Neural crest cell (in vitro differentiated cells): ENCODE data around the gene UBE2G1. TPM values are rescaled to one million over a fixed set of nuclear protein-coding genes. Genes with fewer than 3 reads are reported as not detected.

ENCODE experiments used
- DNase-seq: peaks from one replicate; pipeline ENCODE4 v3.0.0; 2021; ENCODE audit warnings: low read depth, mixed read lengths, low spot score
- H3K27ac Mint-ChIP-seq: one replicate; pipeline ENCODE4 v1.8.0; 2021; ENCODE audit warnings: mild to moderate bottlenecking, mixed read lengths; ENCODE audit not compliant: unreplicated experiment
- H3K27me3 Mint-ChIP-seq: 2 replicates; pipeline ENCODE4 v1.8.0; 2021; ENCODE audit warnings: low read depth, mild to moderate bottlenecking, mixed read lengths
- H3K36me3 Mint-ChIP-seq: 2 replicates; pipeline ENCODE4 v1.8.0; 2021; ENCODE audit warnings: low read depth, mild to moderate bottlenecking, mixed read lengths
- H3K4me1 Mint-ChIP-seq: 2 replicates; pipeline ENCODE4 v1.8.0; 2021; ENCODE audit warnings: mixed read lengths
- H3K4me3 Mint-ChIP-seq: one replicate; pipeline ENCODE4 v1.8.0; 2021; ENCODE audit warnings: mild to moderate bottlenecking, mixed read lengths
- H3K9me3 Mint-ChIP-seq: 2 replicates; pipeline ENCODE4 v1.8.0; 2021; ENCODE audit warnings: mixed read lengths
- total RNA-seq: library from RNA; stranded (reverse); gene quantifications from 2 replicates; pipeline ENCODE4 v1.2.1, GENCODE V29; 2021
- TF ChIP-seq, protein P1 (sequence below): fragments of 200-600 bp; sonication (generic); conservative IDR thresholded peaks from 2 replicates; pipeline ENCODE4 v1.5.0; 2021; ENCODE audit warnings: antibody characterized with exemption, mild to moderate bottlenecking

UBE2G1 gene
- total RNA-seq, 1 donor from 2014 or later = 98.5 TPM

DNA sequence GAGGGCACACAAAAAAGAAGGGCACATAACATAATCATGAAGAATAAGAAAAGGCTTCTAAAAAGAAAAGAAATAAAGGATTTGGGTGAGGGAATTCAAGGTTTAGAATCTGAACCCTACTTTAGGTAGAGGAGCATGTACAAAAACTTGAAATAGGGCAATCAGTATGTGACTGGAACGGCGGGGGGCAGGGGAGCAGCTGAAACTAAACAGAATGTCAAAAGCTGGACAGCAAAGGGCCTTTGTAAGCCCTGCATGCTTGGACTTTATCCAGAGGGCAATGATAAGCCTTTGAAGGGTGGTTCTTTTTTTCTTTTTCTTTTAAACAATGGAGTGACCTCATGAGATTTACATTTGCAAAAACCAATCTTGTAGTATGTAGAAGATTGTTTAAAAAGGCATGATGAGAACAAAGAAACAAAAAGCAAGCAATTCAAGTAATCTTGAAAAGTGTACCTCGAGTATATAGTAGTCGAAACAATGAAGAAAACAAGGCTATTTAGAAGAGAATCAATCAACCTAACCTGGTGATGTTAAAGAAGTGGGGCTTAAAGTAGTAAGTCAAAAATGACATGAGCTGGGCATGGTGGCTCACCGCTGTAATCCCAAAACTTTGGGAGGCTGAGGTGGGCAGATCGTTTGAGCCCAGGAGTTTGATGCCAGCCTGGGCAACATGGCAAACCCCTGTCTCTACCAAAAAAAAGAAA, 56.0 kb downstream of the UBE2G1 start:
- Mint-ChIP-seq H3K4me3 (no peak overlapping the region), H3K9me3 (peaks cover 11% of the 10 kb centered on the region), H3K36me3 (peaks cover 18% of the 10 kb centered on the region), H3K27ac (no peak overlapping the region), H3K27me3 (no peaks in the 10 kb centered on the region), H3K4me1 (peaks cover 24% of the 10 kb centered on the region)
- TF ChIP-seq, protein P1, sequence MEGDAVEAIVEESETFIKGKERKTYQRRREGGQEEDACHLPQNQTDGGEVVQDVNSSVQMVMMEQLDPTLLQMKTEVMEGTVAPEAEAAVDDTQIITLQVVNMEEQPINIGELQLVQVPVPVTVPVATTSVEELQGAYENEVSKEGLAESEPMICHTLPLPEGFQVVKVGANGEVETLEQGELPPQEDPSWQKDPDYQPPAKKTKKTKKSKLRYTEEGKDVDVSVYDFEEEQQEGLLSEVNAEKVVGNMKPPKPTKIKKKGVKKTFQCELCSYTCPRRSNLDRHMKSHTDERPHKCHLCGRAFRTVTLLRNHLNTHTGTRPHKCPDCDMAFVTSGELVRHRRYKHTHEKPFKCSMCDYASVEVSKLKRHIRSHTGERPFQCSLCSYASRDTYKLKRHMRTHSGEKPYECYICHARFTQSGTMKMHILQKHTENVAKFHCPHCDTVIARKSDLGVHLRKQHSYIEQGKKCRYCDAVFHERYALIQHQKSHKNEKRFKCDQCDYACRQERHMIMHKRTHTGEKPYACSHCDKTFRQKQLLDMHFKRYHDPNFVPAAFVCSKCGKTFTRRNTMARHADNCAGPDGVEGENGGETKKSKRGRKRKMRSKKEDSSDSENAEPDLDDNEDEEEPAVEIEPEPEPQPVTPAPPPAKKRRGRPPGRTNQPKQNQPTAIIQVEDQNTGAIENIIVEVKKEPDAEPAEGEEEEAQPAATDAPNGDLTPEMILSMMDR = no peak
- no peak for DNase-seq

DNA sequence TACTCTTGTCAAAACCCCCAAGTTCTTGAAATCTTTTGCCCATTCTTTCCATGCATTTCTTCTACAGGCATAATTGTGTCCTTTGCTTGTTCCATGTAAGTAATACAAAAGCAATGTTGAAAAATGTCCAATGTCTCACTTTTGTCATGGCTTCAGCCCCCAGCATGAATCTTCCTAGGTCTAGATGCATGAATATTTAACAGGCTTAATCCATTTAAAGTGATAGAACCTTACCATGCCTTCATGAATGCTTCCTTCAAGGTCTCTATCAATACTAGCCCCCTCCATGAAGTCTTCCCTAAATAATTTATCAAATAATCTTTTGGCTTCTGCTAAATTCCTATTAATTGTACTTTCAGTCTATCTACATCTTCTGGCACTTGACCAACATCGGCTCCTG, 56.6 kb downstream of the UBE2G1 start:
- DNase-seq = no peak
- H3K36me3 Mint-ChIP-seq = peaks cover 18% of the 10 kb centered on the region
- TF ChIP-seq, protein P1 = no peak
- H3K4me1 Mint-ChIP-seq = peaks cover 24% of the 10 kb centered on the region
- peaks cover 11% of the 10 kb centered on the region for H3K9me3 Mint-ChIP-seq
- H3K27ac Mint-ChIP-seq = no peak overlapping the region
- H3K27me3 Mint-ChIP-seq = no peaks in the 10 kb centered on the region
- no peak overlapping the region for H3K4me3 Mint-ChIP-seq

DNA sequence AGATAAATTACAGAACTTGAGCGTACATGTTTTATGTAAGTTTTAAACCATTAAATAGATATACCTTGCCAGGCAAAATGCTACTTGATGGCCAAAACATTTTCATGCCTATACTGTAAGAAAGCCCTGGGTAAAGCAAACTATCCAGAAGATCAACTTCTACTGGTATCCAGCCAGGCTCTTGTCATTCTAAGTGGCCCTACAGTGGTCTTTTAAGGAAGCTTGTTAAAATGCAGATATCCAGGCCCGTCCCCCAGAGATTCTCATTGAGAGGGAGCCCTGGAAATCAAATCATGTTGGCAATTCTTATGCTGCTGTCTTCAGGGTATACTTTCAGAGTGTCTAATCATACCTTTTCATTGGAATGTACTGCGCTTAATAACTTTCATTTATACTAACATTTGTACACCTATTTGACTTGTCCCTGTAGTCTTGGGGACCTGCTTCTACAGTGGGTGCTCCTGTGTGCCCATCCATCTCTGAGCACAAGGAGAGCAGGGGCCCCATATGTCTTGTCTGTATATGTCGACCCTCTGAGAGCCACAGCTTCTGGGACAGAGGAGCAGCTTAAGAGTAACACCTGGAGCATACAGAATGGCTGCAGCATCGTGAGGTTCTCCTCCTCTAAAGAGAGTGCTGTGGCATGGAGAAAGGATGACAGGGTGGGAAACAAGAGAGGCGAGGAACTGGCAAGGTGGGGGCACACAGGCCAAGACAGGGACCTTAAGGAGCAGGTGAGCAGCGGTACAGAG, 59.1 kb downstream of the UBE2G1 start:
- Mint-ChIP-seq H3K27ac (no peak overlapping the region), H3K4me1 (peaks cover 21% of the 10 kb centered on the region), H3K9me3 (peaks cover 11% of the 10 kb centered on the region), H3K27me3 (no peaks in the 10 kb centered on the region), H3K4me3 (no peak overlapping the region), H3K36me3 (peaks cover 18% of the 10 kb centered on the region)
- TF ChIP-seq, protein P1 = no peak
- DNase-seq = no peak

GRCh38 chr17:4305224-4305623, 61.3 kb downstream of the UBE2G1 start:
- peaks cover 10% of the 10 kb centered on the region for H3K36me3 Mint-ChIP-seq
- H3K9me3 Mint-ChIP-seq = peaks cover 2% of the 10 kb centered on the region
- TF ChIP-seq, protein P1 = no peak
- H3K4me1 Mint-ChIP-seq = peaks cover 11% of the 10 kb centered on the region
- H3K27ac Mint-ChIP-seq = no peak overlapping the region
- DNase-seq = no peak
- H3K4me3 Mint-ChIP-seq = no peak overlapping the region
- no peaks in the 10 kb centered on the region for H3K27me3 Mint-ChIP-seq

DNA sequence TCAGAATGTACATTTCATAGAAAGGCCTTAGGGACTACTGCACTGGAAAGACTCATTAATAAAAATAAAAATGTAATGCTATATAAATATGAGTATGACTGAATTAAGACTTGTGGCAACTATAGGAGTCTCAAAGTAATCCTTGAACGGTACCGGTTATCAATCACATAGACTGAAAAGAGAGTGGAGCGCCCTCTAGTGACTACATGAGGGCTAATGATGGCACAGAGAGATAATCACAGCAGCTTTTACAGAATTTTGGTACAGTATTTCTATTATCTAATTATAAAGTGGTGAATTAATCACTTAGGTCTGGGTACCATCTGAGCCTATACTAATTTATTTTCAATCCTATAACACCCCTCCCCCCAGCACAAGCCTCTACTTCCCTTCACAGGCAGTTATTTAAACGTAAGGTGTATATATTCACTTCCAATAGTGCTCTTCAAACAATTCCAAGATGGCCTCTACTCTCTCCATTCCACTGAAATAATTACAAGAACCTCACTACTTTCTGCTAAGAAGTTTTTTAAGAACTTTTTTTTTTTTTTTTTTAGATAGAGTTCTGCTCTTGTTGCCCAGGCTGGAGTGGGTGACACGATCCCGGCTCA, 62.0 kb downstream of the UBE2G1 start:
- H3K9me3 Mint-ChIP-seq = no peaks in the 10 kb centered on the region
- no peak overlapping the region for H3K27ac Mint-ChIP-seq
- H3K4me3 Mint-ChIP-seq = no peak overlapping the region
- peaks cover 4% of the 10 kb centered on the region for H3K4me1 Mint-ChIP-seq
- TF ChIP-seq, protein P1 = peak; percentile 81
- DNase-seq = peak; percentile 52
- H3K36me3 Mint-ChIP-seq = peaks cover 6% of the 10 kb centered on the region
- no peaks in the 10 kb centered on the region for H3K27me3 Mint-ChIP-seq
